ENCODE measurements around the gene ASGR1.

Gene ASGR1

DNA sequence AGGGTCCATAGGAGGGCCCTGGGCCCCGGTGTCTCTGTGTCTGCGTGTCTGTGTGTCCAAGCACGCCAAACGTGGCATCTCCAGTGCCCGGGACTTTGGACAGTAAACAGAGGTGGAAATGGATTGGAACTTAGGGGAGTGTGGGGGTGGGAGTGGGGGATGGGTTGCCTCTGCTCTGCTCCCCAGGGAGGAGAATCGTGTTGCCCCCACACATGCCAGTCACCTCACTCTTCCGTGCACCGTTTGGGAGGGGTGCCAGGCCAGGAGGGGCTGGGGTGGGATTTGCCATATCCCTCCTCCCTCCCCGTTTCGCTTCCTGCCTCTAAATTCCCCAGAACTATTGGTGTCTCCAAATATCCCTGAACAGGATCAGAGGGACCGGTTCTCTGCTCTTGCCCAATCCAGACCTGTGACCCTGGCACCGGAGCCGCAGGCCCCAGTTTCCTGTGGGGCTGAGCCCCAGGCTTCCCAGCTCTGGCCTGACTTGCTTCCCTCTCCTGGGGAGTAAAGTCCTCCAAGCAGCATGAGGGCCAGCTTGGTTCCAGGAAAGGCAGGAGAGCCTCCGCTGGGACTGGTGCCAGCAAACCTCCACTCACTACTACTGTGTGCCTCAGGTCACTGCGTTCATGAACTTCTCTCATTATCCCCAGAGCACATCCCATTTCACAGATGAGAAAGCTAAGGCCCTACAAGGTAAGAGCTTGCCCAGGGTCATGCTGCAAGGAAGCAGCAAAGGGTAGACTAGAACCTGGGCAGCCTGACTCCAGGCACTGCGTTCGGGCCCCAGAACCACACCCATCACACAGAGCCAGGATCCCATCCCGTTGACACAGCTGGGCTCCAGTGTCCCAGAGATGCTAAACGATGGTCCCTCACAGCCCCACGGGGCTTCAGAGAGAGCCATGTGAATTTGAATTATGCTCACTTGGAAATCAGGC is at the start of gene ASGR1:
ASGR1 (minus strand) TSS at position 54 of the 938 bp plus-strand sequence. CDS start 807 bp downstream, outside the sequence.
- FAIRE-seq = no peak

GRCh38 chr17:7228920-7229319 is 49.8 kb upstream of the ASGR1 start:
- no peak for FAIRE-seq

- FAIRE-seq = no peak
Measured at GRCh38 chr17:7226721-7227710, 47.8 kb upstream of the ASGR1 start.

GRCh38 chr17:7225711-7226331 is 46.7 kb upstream of the ASGR1 start:
- no peak for FAIRE-seq

DNA sequence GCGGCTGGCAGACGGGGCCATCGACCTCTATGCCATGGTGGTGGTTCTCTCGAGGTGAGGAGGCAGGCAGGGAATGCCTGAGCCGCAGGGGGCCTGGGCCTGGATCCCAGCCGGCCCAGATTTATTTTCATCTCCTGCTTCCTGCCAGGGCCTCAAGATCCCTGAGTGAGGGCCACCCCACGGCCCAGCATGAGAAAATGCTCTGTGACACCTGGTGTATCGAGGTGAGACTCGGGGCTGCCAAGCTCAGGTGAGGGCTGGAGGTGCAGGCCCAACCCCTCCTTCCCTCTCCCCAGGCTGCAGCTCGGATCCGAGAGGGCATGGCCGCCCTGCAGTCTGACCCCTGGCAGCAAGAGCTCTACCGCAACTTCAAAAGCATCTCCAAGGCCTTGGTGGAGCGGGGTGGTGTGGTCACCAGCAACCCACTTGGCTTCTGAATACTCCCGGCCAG is 45.5 kb upstream of the ASGR1 start:
- no peak for FAIRE-seq

DNA sequence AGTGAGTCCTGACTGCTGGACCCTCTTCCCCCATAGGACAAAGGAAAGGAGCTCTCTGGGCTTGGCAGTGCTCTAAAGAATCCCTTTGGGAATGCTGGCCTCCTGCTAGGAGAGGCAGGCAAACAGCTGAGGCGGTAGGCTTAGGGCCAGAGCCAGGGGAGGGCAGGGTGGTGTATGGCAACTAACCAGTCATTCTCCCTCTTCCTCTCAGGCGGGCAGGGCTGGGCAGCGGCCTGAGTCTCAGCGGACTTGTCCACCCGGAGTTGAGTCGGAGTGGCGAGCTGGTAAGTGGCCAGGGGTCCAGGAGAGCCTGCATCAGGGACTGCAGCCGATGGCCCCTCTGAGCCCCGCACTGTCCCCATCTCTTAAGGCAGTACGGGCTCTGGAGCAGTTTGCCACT is 44.9 kb upstream of the ASGR1 start:
- no peak for FAIRE-seq

GRCh38 chr17:7223375-7223774 is 44.2 kb upstream of the ASGR1 start:
- FAIRE-seq = no peak

DNA sequence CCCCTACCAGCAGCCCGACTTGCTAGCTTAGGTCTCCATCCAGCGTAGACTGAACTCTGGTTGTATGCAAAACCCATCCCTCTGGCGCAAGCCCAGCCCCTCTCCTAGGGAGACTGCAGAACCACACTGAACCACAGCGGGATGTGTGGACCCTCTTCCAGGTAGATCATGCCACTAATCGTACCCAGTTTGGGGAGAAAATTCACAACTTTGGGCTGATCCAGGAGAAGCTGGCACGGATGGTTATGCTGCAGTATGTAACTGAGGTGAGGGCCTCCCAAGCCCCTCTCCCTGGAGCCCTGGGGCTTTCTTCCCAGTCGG is 43.8 kb upstream of the ASGR1 start:
- FAIRE-seq = no peak

GRCh38 chr17:7222093-7222971 is 43.2 kb upstream of the ASGR1 start:
- FAIRE-seq = no peak

GRCh38 chr17:7221278-7222092 is 42.3 kb upstream of the ASGR1 start:
- FAIRE-seq = no peak

GRCh38 chr17:7220593-7221277 is 41.6 kb upstream of the ASGR1 start:
- FAIRE-seq = no peak

DNA sequence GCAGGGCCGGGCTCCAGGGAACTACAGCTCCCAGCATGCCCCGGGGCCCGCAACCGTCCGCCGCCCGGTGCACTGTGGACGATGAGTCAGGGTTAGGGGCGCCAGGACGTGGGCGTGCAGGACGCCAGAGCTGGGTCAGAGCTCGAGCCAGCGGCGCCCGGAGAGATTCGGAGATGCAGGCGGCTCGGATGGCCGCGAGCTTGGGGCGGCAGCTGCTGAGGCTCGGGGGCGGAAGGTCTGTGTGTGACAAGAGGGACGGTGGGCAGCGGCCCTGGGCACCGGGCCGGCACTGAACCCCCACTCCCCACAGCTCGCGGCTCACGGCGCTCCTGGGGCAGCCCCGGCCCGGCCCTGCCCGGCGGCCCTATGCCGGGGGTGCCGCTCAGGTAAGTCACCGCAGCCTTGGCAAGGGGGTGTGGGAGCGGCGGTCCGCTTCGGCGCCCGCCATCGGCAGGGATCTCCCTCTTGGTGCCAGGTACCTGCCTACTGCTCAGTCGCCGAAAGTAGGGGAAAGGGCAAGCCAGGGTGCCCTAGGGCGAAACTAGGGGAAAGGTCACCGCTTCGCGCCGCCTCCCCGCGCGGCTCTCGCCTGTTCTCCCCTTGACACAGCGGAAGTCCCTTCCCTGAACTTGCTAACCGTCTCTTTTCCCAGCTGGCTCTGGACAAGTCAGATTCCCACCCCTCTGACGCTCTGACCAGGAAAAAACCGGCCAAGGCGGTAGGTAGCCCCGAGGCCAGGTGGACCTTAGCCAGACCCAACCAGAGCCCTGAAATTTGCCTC is 40.8 kb upstream of the ASGR1 start, which contains the start of the genes ACADVL and DLG4:
ACADVL (plus strand) TSS at position 127 of the 781 bp plus-strand sequence; CDS start at position 174, 47 bp downstream.
DLG4 (minus strand) TSS at position 25 of the 781 bp plus-strand sequence.
- FAIRE-seq = no peak

- no peak for FAIRE-seq
Measured at GRCh38 chr17:7219229-7219811, 40.1 kb upstream of the ASGR1 start.

DNA sequence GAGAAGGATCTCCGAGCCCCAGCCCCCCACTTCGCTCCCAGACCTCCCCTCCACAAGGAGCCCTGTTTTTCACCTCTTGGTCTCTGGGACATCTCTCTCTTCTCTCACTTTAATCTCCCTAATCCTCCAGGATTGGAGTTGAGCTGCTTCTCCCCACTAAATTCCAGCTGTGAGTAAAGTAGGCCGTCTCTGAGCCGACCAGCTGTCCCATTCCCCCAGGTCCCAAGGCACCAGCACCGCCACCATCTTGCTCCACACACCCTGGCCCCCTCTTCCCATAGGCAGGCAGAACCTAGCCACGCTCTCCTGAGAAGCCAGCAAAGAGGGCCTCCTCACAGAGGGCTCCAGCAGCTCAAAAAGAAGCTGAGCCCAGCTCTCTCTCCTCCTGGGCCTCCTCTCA is 39.6 kb upstream of the ASGR1 start:
- FAIRE-seq = no peak

DNA sequence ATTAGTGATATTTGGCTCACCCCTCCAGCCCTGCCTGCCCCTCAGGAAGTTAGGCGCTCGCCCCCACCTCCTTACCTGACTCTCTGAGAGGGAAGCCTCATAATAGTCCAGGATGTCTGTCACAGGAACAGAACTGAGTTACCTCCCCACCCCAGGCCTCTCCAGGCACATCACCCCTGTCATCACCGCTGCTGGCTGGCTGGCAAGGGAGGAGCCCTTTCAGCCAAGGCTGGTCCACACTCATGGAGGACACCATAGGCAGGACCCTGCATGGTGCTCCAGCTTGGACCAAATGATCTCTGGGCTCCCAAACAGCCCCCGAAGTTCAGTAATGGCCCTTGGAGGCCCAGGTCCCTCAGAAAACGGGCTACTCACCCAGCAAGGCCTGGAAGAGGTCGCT is 39.0 kb upstream of the ASGR1 start:
- FAIRE-seq = no peak

GRCh38 chr17:7217113-7217987 is 38.2 kb upstream of the ASGR1 start:
- FAIRE-seq = no peak

GRCh38 chr17:7216242-7217112 is 37.3 kb upstream of the ASGR1 start:
- FAIRE-seq = no peak

All from TTC549 (cell line).